ENCODE data around the gene BAIAP2L1.

BAIAP2L1 gene

GRCh38 chr7:98276241-98276761 lies 124.6 kb downstream of the BAIAP2L1 start:
- TF ChIP-seq ZFX (IDR thresholded peaks at IDR 0.05) (no peak), CTCF (conservative IDR thresholded peaks at IDR 0.05) (no peak)
- H3K27ac ChIP-seq: peak overlapping the region; percentile 91

- H3K27ac ChIP-seq: no peak overlapping the region
- TF ChIP-seq CTCF (conservative IDR thresholded peaks at IDR 0.05) (no peak), ZFX (IDR thresholded peaks at IDR 0.05) (no peak)
These were observed 133.6 kb downstream of the BAIAP2L1 start for GRCh38 chr7:98267303-98267702.

- no peak overlapping the region for H3K27ac ChIP-seq
- TF ChIP-seq CTCF (conservative IDR thresholded peaks at IDR 0.05): no peak; the same call in 1 of the 2 replicates
- TF ChIP-seq ZFX (IDR thresholded peaks at IDR 0.05): no peak
These were observed 134.1 kb downstream of the BAIAP2L1 start for GRCh38 chr7:98266840-98267239.

- H3K27ac ChIP-seq: no peak overlapping the region
- TF ChIP-seq ZFX (IDR thresholded peaks at IDR 0.05) (no peak), CTCF (conservative IDR thresholded peaks at IDR 0.05) (no peak)
These were observed 135.0 kb downstream of the BAIAP2L1 start for GRCh38 chr7:98265841-98266271.

- no peak overlapping the region for H3K27ac ChIP-seq
- no peak for TF ChIP-seq ZFX (IDR thresholded peaks at IDR 0.05)
- TF ChIP-seq CTCF (conservative IDR thresholded peaks at IDR 0.05): no peak
These were observed 143.2 kb downstream of the BAIAP2L1 start for GRCh38 chr7:98257701-98258100.

- no peak for TF ChIP-seq CTCF (conservative IDR thresholded peaks at IDR 0.05)
- H3K27ac ChIP-seq: no peak overlapping the region
These were observed 144.5 kb downstream of the BAIAP2L1 start for GRCh38 chr7:98256431-98256830.

GRCh38 chr7:98254951-98255610 lies 145.8 kb downstream of the BAIAP2L1 start:
- no peak overlapping the region for H3K27ac ChIP-seq
- TF ChIP-seq CTCF (conservative IDR thresholded peaks at IDR 0.05): no peak
- TF ChIP-seq ZFX (IDR thresholded peaks at IDR 0.05): no peak

All from C4-2B (cell line).